Right lobe of liver (tissue), 6 donors: Measurements from ENCODE around the gene PCGF2. TPM values are rescaled to one million over a fixed set of nuclear protein-coding genes. Genes with fewer than 3 reads are reported as not detected.

Experiments used
- ATAC-seq, 4 donors: fragments of 200-7000 bp; cut with Tn5 transposase; one replicate each; pipeline ENCODE4 v1.9.1; 2020; ENCODE audit warnings: mild to moderate bottlenecking in 4 of 4, moderate library complexity in 4 of 4
- DNase-seq, 3 donors: peaks; one replicate each; pipeline ENCODE4 v3.0.0-alpha.2; 2020
- H3K27ac ChIP-seq, 3 donors: fragments of 200-600 bp; one replicate each; pipeline ENCODE4 v1.8.0; 2022
- H3K27me3 ChIP-seq, 2 donors: fragments of 200-600 bp; one replicate each; pipeline ENCODE4 v1.8.0; 2022
- H3K36me3 ChIP-seq, 4 donors: fragments of 200-600 bp; sonication (generic) in 1 of 4; one replicate each; pipeline versions ENCODE4 v1.5.1 to v1.8.0; 2017 to 2022; ENCODE audit warnings: control low read depth in 1 of 4
- H3K4me1 ChIP-seq, 4 donors: fragments of 200-600 bp; sonication (generic) in 1 of 4; one replicate each; pipeline versions ENCODE4 v1.5.1 to v1.8.0; 2017 to 2022; ENCODE audit warnings: control low read depth in 1 of 4
- H3K4me3 ChIP-seq, 3 donors: fragments of 200-600 bp; one replicate each; pipeline ENCODE4 v1.8.0; 2022
- H3K9me3 ChIP-seq, 4 donors: fragments of 200-600 bp; sonication (generic) in 1 of 4; one replicate each; pipeline versions ENCODE4 v1.5.1 to v1.8.0; 2017 to 2022; ENCODE audit warnings: control low read depth in 1 of 4
- POLR2A ChIP-seq: fragments of 450-650 bp; IDR thresholded peaks from one replicate; pipeline ENCODE4 v1.6.1; 2017; ENCODE audit warnings: antibody characterized with exemption, mild to moderate bottlenecking
- WGBS: methylation state at CpG from one replicate; pipeline ENCODE4 v1.1.6; 2018; ENCODE audit warnings: low coverage, low lambda C conversion rate; ENCODE audit not compliant: insufficient coverage; ENCODE audit errors: missing lambda C conversion rate; 5-methylcytosine and 5-hydroxymethylcytosine counted together
- intact Hi-C, 2 donors: fragments of 100-400 bp; cut with DNase I; formaldehyde crosslinking; loops; one replicate each; pipeline versions ENCODE4 v1.11.2 to v1.14.1; 2022
- total RNA-seq, 6 experiments: library from RNA; depleted of rRNA in 2 of 6; stranded (reverse); fragments of >200 nt in 2 of 6; fragmentation: NEBNext Ultra II Directional in 3 of 6; extraction: Animal tissue kit (Norgen Biotek cat#: 25700) in 3 of 6; gene quantifications; one replicate each; pipeline versions ENCODE4 v1.1.0 to v1.2.4, GENCODE V29; 2016 to 2023
- TF ChIP-seq, protein P1 (sequence below), 4 donors: fragments of 200-600 bp in 3 of 4; fragments of 450-650 bp in 1 of 4; IDR thresholded peaks; one replicate each; pipeline versions ENCODE4 v1.5.1 to v1.8.0; 2016 to 2022; ENCODE audit warnings: antibody characterized with exemption in 4 of 4, mild to moderate bottlenecking in 2 of 4
- donor health status: DM: no; HTN: yes; CAD: no.
- donor health status: DM: no; HTN: no; CAD: no.
- donor health status: DM: no; HTN: no; CAD: no.
- donor health status: DM: no; HTN: yes; CAD: no.
- donor health status: DM: no; HTN: yes; CAD: no.

Gene PCGF2
- total RNA-seq, 6 experiments from 2014 or later = 1.7 to 8.0 (median 3.9) TPM

DNA sequence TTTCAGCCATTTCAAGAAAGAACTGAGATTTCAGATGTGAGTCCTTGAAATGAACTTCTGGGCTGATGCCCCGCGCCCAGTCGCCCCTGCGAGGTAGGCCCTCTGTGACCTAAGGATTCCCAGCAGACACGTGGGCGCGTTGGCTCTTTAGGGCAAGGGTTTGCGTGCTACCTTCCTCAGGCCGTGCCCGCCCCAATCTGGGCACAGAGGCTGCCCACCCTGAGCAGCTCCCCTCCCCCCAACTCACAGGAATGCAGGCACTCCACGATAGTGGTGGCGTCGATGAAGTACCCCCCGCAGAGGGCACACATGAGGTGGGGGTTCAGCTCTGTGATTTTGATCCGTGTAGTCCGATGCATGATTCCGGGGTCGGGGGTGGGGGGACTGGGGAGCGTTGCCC is 8.1 kb downstream of the PCGF2 start:
- H3K4me3 ChIP-seq = no peak overlapping the region
- H3K27me3 ChIP-seq = no peaks in the 10 kb centered on the region
- 92% methylated on average over 12 of the region's 19 CpGs for WGBS
- H3K4me1 ChIP-seq = peaks cover 0 to 18% (median 0%) of the 10 kb centered on the region in 4 donors
- TF ChIP-seq, protein P1, sequence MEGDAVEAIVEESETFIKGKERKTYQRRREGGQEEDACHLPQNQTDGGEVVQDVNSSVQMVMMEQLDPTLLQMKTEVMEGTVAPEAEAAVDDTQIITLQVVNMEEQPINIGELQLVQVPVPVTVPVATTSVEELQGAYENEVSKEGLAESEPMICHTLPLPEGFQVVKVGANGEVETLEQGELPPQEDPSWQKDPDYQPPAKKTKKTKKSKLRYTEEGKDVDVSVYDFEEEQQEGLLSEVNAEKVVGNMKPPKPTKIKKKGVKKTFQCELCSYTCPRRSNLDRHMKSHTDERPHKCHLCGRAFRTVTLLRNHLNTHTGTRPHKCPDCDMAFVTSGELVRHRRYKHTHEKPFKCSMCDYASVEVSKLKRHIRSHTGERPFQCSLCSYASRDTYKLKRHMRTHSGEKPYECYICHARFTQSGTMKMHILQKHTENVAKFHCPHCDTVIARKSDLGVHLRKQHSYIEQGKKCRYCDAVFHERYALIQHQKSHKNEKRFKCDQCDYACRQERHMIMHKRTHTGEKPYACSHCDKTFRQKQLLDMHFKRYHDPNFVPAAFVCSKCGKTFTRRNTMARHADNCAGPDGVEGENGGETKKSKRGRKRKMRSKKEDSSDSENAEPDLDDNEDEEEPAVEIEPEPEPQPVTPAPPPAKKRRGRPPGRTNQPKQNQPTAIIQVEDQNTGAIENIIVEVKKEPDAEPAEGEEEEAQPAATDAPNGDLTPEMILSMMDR (IDR thresholded peaks at IDR 0.05) = no peak
- TF ChIP-seq POLR2A = no peak
- H3K27ac ChIP-seq = no peak overlapping the region
- no peak for ATAC-seq
- H3K9me3 ChIP-seq = no peaks in the 10 kb centered on the region
- DNase-seq = no peak
- intact Hi-C loops = no loop called here
- H3K36me3 ChIP-seq = no peaks in the 10 kb centered on the region

- ATAC-seq (no peak), DNase-seq (no peak)
- intact Hi-C loops = loop anchor here in 1 of 2 donors (5.0 kb wide), 1 partner anchor 57 kb away; no protein-coding TSS in a partner anchor
- H3K4me3 ChIP-seq = no peak overlapping the region
- H3K4me1 ChIP-seq = peaks cover 0 to 18% (median 0%) of the 10 kb centered on the region in 4 donors
- H3K9me3 ChIP-seq = no peaks in the 10 kb centered on the region
- no peak overlapping the region for H3K27ac ChIP-seq
- 81% methylated on average over 7 of the region's 14 CpGs for WGBS
- H3K36me3 ChIP-seq = no peaks in the 10 kb centered on the region
- TF ChIP-seq, protein P1 (IDR thresholded peaks at IDR 0.05) = no peak
- no peak for TF ChIP-seq POLR2A
- H3K27me3 ChIP-seq = no peaks in the 10 kb centered on the region
These were observed 8.8 kb downstream of the PCGF2 start for GRCh38 chr17:38739305-38739704.

DNA sequence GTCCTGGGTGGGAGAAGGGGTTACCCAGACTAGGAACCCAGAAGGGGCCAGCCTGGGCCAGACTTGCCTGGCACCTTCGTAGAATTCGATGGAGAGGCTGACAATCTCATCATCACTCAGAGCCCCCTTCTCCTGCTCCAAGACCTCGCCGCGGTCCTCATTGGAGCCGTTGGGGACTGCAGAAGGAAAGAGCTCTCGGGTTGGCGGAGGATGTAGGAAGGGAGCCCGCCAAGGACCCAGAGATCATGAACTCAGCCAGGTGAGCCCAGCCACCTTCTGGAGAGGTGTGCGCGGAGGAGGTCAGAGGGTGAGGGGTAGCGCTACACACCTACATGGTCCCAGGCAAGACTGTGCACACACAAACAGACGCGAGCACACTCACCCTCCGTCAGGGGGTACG is 9.4 kb downstream of the PCGF2 start:
- H3K27ac ChIP-seq = no peak overlapping the region
- TF ChIP-seq, protein P1 (IDR thresholded peaks at IDR 0.05) = no peak
- TF ChIP-seq POLR2A = no peak
- H3K4me1 ChIP-seq = peaks cover 0 to 18% (median 0%) of the 10 kb centered on the region in 4 donors
- no peaks in the 10 kb centered on the region for H3K27me3 ChIP-seq
- H3K9me3 ChIP-seq = no peaks in the 10 kb centered on the region
- no peak for DNase-seq
- ATAC-seq = no peak
- peaks cover 0 to under 1% (median 0%) of the 10 kb centered on the region in 4 donors for H3K36me3 ChIP-seq
- H3K4me3 ChIP-seq = no peak overlapping the region
- 88% methylated on average over 4 of the region's 16 CpGs for WGBS
- intact Hi-C loops = loop anchor here in 1 of 2 donors (5.0 kb wide), 1 partner anchor 56 kb away; no protein-coding TSS in a partner anchor

DNA sequence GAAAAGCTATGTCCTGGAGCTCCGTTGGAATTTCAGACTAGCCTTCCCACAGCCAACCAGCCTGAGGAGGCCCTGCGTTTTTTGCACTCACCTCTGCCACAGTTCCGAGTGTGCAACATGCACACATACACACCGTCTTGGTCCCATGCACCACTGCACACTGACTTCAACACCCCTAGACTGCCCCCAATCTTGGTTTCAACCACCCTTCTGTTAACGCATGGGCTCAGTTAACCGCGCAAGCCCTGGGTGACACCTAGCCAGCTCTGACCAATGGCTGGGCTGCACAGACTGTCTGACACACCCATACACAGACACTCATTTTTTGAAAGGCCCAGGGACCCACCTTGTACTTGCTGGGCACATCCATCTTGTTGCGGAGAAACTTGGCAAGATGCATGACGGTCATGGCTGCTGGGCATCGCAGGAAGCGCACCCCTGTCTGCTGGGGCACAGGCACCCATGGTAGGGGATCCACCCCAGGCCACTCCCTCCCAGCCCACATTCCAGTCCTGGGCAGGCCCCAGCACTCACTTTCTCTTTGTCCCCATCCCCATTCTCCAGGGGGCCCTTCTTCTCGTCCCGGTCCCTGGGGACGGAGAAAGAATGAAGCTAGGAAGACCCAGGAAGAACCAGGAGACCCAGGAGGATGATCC is 10.0 kb downstream of the PCGF2 start:
- Histone ChIP-seq H3K27ac (no peak overlapping the region), H3K4me1 (peaks cover 0 to 20% (median 2%) of the 10 kb centered on the region in 4 donors), H3K27me3 (no peaks in the 10 kb centered on the region), H3K4me3 (no peak overlapping the region), H3K36me3 (peaks cover 0 to 6% (median 2%) of the 10 kb centered on the region in 4 donors), H3K9me3 (no peaks in the 10 kb centered on the region)
- TF ChIP-seq, protein P1 (IDR thresholded peaks at IDR 0.05) = no peak
- TF ChIP-seq POLR2A = no peak
- intact Hi-C loops = loop anchor here in 1 of 2 donors (5.0 kb wide), 1 partner anchor 56 kb away; no protein-coding TSS in a partner anchor
- no peak for DNase-seq
- 81% methylated on average over 10 of the region's 14 CpGs for WGBS
- ATAC-seq = no peak
